Iris pigment epithelial cell (primary cell): ENCODE data around the gene CDH23.

Experiments used
- DNase-seq: peaks from one replicate; pipeline ENCODE4 v3.0.0-alpha.2; 2011; ENCODE audit warnings: low read depth

CDH23 gene

GRCh38 chr10:71565284-71566000 is 168.7 kb downstream of the CDH23 start:
- no peak for DNase-seq

DNA sequence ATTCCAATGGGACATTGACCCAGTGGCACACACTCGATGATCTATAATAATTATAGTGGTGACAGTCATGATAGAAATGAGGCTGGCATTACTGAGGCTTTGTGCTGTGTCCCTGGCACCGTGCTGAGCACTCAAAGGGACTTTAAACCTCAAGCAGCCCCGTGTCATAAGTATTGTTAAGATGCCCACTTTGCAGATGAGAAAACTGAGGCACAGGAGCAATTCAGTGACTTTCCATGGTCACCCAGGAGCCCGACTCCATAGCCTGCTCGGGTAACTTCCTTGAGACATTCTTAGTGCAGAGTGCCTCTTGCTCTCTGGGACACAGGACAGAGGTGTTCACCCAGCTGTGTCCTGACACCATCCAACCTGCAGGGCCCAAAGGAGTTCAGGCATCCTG is 170.3 kb downstream of the CDH23 start:
- no peak for DNase-seq

DNA sequence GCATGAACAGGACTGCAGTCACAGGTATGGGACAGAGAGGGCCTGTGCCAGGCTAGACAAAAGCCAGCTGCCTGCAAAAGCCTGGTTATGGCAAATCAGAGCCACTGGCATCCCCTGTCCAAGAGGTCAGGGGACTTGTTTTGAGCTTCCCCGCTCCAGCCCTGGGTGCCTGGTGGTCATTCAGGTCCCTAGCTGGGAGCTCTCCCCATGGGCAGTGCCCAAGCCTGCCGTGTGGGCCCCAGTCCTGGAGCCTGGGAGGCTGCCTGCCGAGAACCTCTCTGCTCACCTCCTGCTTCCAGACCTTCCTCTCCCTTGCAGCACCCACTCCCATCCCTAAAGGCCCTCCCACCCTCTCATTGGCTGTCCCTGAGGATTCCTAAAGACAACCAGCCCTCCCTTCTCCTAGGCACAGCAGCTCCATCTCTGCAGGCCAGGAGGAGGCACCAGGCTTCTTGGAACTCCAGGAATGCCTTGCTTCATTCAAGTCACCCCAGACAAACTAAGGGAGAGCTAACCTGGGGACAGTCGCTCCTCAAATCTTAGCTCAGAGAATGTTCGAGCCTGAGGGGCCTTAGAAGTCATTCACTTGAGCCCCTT is 172.3 kb downstream of the CDH23 start:
- DNase-seq: no peak

- peak; percentile 28 for DNase-seq
Measured at GRCh38 chr10:71569775-71570588, 173.3 kb downstream of the CDH23 start.

DNA sequence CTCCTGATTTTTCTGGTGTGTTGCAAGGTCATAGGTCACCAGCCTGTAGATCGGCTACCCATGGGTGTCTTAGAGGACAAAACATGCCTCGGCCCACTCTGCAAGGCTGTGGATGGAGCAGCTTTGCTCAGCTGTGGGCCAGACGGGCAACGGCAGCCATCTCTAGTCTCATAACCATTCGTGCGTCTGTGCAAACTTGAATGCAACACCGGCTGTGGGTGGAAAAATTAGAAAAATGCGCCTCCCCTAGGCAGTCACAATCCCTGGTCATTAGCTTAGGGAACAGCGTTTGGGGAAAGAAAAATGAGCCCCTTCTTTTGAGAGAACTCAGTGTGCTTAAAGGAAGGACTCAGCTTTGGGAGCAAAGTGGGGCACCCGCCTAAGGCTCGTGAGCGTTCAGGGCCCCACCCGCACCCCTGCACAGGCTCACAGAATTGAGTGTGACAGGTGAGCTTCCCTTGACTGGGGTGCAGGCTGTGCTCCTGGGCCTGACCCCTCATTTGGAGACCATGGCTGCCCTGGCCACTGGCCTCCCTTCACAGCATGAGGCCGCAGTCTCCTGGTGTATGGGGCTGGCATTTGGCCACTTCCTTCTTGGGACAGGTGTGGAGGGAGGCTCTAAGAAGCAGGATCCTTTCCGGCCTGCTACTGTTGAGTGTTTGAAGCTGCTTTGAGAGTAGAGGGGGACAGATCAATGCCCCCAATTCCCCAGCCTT is 174.9 kb downstream of the CDH23 start:
- DNase-seq: no peak

- DNase-seq: no peak
Measured at GRCh38 chr10:71572962-71573361, 176.2 kb downstream of the CDH23 start.

DNA sequence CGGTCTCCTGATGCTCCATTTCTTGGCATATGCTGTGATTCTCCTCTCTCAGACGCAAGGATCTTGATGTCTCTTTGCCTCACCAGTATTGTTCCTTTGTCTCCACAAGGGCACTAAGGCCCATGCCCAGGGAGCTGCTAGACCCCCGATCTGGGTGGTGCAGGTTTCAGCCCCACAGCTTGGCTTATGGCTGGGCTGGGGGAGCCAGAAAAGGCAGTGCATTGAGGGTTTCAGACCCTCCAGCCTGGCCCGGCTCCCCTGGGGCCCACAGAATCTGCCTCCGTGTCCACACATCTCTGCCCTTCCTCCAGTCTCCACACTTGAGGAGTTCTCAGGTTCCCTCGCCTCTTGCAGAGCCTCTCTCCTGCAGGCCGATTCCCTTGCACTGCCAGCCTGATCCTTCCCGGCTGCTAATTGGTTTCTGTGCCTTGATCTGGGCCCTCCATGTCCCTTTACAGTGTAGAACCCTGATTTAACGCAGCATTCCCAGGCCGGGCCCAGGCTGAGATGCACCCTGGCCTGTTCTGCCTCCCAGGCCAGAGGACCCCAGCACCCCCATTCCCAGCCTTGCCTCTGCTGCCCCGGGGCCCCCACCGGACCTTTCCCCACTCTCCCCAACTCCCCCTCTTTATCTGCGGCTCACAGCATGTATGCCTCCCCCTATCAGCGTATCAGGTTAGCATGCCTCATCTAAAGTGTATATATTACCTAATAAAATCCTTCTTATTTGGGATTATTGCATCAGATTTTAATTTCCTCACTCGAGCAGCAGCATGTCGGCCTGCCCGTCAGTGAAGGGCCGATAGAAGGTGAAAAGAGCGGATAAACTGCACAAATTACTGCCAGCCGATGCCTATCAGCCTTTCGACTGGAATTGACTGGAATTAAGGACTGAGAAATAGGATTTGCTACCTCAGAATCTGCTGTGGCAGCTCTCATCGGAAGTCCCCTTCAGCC is 177.1 kb downstream of the CDH23 start:
- DNase-seq: no peak

GRCh38 chr10:71575451-71575850 is 178.7 kb downstream of the CDH23 start:
- DNase-seq: no peak

- DNase-seq: no peak
Measured at GRCh38 chr10:71575934-71576801, 179.4 kb downstream of the CDH23 start.

DNA sequence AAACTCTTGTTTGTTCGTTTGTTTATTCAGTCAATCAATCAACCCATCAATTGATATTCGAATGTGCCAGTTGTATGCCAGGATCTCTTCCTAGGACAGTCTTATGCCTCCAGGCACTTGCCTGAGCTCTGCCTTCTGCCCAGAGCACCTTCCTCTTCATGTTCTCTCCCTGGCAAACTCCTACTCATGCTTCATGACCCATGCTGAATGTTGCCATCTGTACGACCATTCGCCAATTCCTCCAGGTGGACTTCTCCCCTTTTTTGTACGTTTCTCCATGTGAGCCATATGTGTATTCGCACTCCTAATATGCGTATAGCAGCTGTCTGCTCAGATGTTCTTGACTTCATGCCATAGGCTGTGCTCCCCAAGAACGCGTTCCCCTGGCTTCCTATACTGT is 180.1 kb downstream of the CDH23 start:
- DNase-seq: no peak

GRCh38 chr10:71577345-71577744 is 180.6 kb downstream of the CDH23 start:
- DNase-seq: no peak

- DNase-seq: no peak
Measured at GRCh38 chr10:71578069-71578468, 181.3 kb downstream of the CDH23 start.

- no peak for DNase-seq
Measured at GRCh38 chr10:71579668-71580067, 182.9 kb downstream of the CDH23 start.

- no peak for DNase-seq
Measured at GRCh38 chr10:71580415-71580814, 183.7 kb downstream of the CDH23 start.

- no peak for DNase-seq
Measured at GRCh38 chr10:71580926-71581325, 184.2 kb downstream of the CDH23 start.

DNA sequence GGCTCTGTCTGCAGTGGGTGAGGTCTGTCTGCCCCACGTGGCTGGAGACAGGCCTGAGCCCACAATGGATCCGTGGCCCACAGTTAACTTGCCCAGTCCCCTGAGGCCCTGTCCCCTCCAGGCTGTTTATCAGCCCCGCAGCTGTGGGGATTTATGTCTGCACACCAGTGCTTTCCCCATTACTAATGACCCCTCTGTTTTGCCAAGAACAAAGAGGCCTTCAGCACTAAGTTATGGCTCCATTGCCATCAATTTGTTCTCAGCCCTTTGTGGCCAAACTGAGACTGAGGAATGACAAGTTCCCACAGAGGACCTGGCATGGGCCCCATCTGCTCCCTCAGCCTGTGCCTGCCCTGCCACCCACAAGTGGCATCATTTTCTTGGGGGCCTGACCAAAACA is 184.7 kb downstream of the CDH23 start:
- no peak for DNase-seq

DNA sequence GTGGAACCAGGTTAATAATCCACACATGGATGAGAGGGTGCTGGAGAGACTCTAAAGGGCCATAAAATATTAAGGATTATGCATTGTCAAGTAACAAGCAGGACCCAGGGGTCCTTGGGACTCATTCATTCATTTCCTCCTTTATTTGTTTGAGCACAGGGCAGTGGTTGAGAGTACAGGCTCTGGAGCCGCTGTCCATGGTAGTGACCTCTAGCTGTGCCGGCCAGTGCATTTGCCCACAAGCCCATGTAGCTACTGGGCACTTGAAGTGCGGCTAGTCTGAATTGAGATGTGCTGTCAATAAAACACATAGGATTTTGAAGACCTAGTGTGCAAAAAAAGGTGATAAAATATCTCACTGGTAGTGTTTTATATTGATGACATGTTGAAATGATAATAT is 185.3 kb downstream of the CDH23 start:
- DNase-seq: peak; percentile 42

DNA sequence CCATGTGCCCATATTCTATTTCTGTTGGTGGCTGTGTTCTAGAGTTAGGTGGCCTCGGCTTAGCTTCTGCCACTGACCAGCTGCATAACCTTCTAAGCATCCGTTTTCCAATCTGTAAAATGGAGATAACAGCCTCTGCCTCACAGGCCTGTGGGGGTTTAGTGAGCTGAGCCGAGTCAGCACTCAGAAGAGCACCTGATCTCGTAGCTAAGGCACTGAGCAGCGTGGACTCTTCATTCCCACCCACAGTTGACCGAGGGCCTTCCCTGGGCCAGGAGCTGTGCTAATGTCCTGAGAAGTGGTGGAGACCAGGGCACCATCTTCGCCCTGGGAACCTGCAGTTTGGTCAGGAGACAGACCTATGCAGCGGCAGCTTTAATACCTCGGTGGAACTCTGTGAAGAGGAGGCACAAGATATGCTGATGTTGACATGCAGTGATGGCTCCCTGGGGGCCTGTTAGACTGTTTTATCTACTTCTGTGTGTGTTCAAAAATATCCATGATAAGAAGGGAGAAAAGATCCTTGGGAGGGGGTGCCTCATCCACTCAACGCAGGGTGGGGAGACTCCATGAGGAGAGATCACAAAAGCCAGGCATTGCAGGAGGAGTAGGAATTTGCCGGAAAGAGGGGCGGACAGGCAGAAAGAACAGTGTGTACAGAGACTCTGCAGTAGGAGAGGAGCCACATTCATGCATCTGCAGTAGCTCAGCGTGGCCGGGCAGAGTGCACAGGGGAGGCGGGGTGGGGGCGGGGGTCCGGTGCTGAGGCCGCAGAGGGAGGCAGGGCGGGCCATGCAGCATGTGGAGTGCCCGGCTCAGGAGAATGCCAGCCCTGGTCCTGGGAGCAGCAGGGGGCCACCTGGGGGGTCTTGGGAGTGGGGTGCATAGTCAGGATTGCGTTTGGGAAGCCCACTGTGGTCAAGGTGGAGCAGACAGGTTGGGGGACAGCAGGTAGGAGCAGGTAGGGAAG is 186.1 kb downstream of the CDH23 start:
- no peak for DNase-seq

- DNase-seq: peak; percentile 15
Measured at GRCh38 chr10:71584461-71584860, 187.7 kb downstream of the CDH23 start.
